Measurements from ENCODE around the gene PHF21A. TPM values are rescaled to one million over a fixed set of nuclear protein-coding genes. Genes with fewer than 3 reads are reported as not detected.

PHF21A gene
- total RNA-seq, 1 donor from 2014 or later, result 44.1 TPM

- intact Hi-C loops (cut with micrococcal nuclease), result no loop called here
Measured at GRCh38 chr11:46090375-46090774, 30.9 kb downstream of the PHF21A start.

- intact Hi-C loops (cut with micrococcal nuclease), result no loop called here
Measured at GRCh38 chr11:46079662-46080061, 41.6 kb downstream of the PHF21A start.

GRCh38 chr11:46075928-46076327 is 45.3 kb downstream of the PHF21A start:
- intact Hi-C loops (cut with micrococcal nuclease), result no loop called here

GRCh38 chr11:46075168-46075567 is 46.1 kb downstream of the PHF21A start:
- intact Hi-C loops (cut with micrococcal nuclease), result no loop called here

GRCh38 chr11:46073632-46074031 is 47.6 kb downstream of the PHF21A start:
- intact Hi-C loops (cut with micrococcal nuclease), result no loop called here

- intact Hi-C loops (cut with micrococcal nuclease), result no loop called here
Measured at GRCh38 chr11:46072172-46072964, 48.9 kb downstream of the PHF21A start.

- intact Hi-C loops (cut with micrococcal nuclease), result no loop called here
Measured at GRCh38 chr11:46071091-46071490, 50.2 kb downstream of the PHF21A start.

- intact Hi-C loops (cut with micrococcal nuclease), result no loop called here
Measured at GRCh38 chr11:46069595-46069994, 51.7 kb downstream of the PHF21A start.

GRCh38 chr11:46066335-46066734 is 54.9 kb downstream of the PHF21A start:
- intact Hi-C loops (cut with micrococcal nuclease), result no loop called here

GRCh38 chr11:46065681-46066080 is 55.6 kb downstream of the PHF21A start:
- intact Hi-C loops (cut with micrococcal nuclease), result no loop called here

GRCh38 chr11:46064221-46064620 is 57.0 kb downstream of the PHF21A start:
- intact Hi-C loops (cut with micrococcal nuclease), result no loop called here

GRCh38 chr11:46063138-46063537 is 58.1 kb downstream of the PHF21A start:
- intact Hi-C loops (cut with micrococcal nuclease), result no loop called here

- intact Hi-C loops (cut with micrococcal nuclease), result no loop called here
Measured at GRCh38 chr11:46060013-46060412, 61.2 kb downstream of the PHF21A start.

- intact Hi-C loops (cut with micrococcal nuclease), result no loop called here
Measured at GRCh38 chr11:46057489-46057888, 63.8 kb downstream of the PHF21A start.

GRCh38 chr11:46055371-46055770 is 65.9 kb downstream of the PHF21A start:
- intact Hi-C loops (cut with micrococcal nuclease), result no loop called here

GRCh38 chr11:46051102-46051501 is 70.2 kb downstream of the PHF21A start:
- intact Hi-C loops (cut with micrococcal nuclease), result no loop called here

- intact Hi-C loops (cut with micrococcal nuclease), result no loop called here
Measured at GRCh38 chr11:46050662-46051061, 70.6 kb downstream of the PHF21A start.

GRCh38 chr11:46050003-46050461 is 71.2 kb downstream of the PHF21A start:
- intact Hi-C loops (cut with micrococcal nuclease), result no loop called here

GRCh38 chr11:46049325-46049897 is 71.8 kb downstream of the PHF21A start:
- intact Hi-C loops (cut with micrococcal nuclease), result no loop called here

- intact Hi-C loops (cut with micrococcal nuclease), result no loop called here
Measured at GRCh38 chr11:46048198-46048597, 73.1 kb downstream of the PHF21A start.

- intact Hi-C loops (cut with micrococcal nuclease), result no loop called here
Measured at GRCh38 chr11:46047520-46047919, 73.7 kb downstream of the PHF21A start.

- intact Hi-C loops (cut with micrococcal nuclease), result no loop called here
Measured at GRCh38 chr11:46045811-46046210, 75.4 kb downstream of the PHF21A start.

- intact Hi-C loops (cut with micrococcal nuclease), result no loop called here
Measured at GRCh38 chr11:46044601-46045000, 76.7 kb downstream of the PHF21A start.
